Suprapubic skin (tissue), 3 donors: ENCODE measurements around the gene SMARCC1.

ENCODE experiments used
- POLR2A ChIP-seq, 2 donors: fragments of 450-650 bp; IDR thresholded peaks; one replicate each; pipeline ENCODE4 v1.6.1; 2017; ENCODE audit warnings: antibody characterized with exemption in 2 of 2, mild to moderate bottlenecking in 2 of 2, moderate library complexity in 2 of 2
- TF ChIP-seq, protein P1 (sequence below), 2 donors: fragments of 200-600 bp in 1 of 2; fragments of 450-650 bp in 1 of 2; sonication (generic) in 1 of 2; IDR thresholded peaks; one replicate each; pipeline ENCODE4 v1.5.1; 2016 to 2019; ENCODE audit warnings: antibody characterized with exemption in 2 of 2, mild to moderate bottlenecking in 1 of 2, moderate library complexity in 1 of 2

DNA sequence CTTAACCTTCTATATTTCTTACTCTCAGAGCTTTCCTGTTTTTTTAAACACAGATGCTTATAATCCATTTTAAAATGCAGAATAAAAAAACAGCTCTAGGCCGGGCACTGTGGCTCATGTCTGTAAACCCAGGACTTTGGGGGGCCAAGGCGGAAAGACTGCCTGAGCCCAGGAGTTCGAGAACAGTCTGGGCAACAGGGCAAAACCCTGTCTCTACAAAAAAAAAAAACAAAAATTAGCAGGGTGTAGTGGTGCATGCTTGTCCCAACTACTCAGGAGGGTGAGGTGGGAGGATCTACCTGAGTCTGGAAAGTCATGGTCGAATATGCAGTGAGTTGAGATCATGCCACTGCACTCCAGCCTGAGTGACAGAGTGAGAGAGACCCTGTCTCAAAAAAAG, 15.5 kb downstream of the SMARCC1 start:
- no peak for TF ChIP-seq POLR2A (IDR thresholded peaks at IDR 0.05)
- TF ChIP-seq, protein P1, sequence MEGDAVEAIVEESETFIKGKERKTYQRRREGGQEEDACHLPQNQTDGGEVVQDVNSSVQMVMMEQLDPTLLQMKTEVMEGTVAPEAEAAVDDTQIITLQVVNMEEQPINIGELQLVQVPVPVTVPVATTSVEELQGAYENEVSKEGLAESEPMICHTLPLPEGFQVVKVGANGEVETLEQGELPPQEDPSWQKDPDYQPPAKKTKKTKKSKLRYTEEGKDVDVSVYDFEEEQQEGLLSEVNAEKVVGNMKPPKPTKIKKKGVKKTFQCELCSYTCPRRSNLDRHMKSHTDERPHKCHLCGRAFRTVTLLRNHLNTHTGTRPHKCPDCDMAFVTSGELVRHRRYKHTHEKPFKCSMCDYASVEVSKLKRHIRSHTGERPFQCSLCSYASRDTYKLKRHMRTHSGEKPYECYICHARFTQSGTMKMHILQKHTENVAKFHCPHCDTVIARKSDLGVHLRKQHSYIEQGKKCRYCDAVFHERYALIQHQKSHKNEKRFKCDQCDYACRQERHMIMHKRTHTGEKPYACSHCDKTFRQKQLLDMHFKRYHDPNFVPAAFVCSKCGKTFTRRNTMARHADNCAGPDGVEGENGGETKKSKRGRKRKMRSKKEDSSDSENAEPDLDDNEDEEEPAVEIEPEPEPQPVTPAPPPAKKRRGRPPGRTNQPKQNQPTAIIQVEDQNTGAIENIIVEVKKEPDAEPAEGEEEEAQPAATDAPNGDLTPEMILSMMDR (IDR thresholded peaks at IDR 0.05): no peak
